ENCODE measurements around the gene PCDHB16.
"Not testable (repeated sequence)": the region's sequence is repeated elsewhere in the genome, so short reads cannot be mapped to it uniquely, and the experiment has no call there.

PCDHB16 gene

GRCh38 chr5:141199359-141200235, 17.4 kb downstream of the PCDHB16 start, which contains the start of gene PCDHB11:
TSS of gene PCDHB11 (plus strand) at chr5:141199627. CDS start at chr5:141199775, 148 bp downstream.
- no peak within 1 kb of the TSS for H3K4me3 ChIP-seq (ENCODE audit: low read depth, low read length)
- no peak for DNase-seq (ENCODE audit: low read depth)
- in situ Hi-C loops (cut with HindIII; ENCODE audit: low sequenced_read_pairs) = no loop called here
- no peak for TF ChIP-seq CTCF (IDR thresholded peaks at IDR 0.05; ENCODE audit: low read depth, low read length, missing control alignments)

- H3K4me3 ChIP-seq (ENCODE audit: low read depth, low read length); in situ Hi-C loops (cut with HindIII; ENCODE audit: low sequenced_read_pairs); DNase-seq (ENCODE audit: low read depth): not testable (repeated sequence)
Observed at GRCh38 chr5:141201126-141201525, 18.9 kb downstream of the PCDHB16 start.

- H3K4me3 ChIP-seq (ENCODE audit: low read depth, low read length); DNase-seq (ENCODE audit: low read depth); in situ Hi-C loops (cut with HindIII; ENCODE audit: low sequenced_read_pairs): not testable (repeated sequence)
Observed at GRCh38 chr5:141201646-141202045, 19.5 kb downstream of the PCDHB16 start.

GRCh38 chr5:141208478-141208877, 26.3 kb downstream of the PCDHB16 start, which contains the start of gene PCDHB12:
TSS of gene PCDHB12 (plus strand) at chr5:141208719. CDS start at chr5:141208908, 189 bp downstream.
- TF ChIP-seq CTCF (IDR thresholded peaks at IDR 0.05; ENCODE audit: low read depth, low read length, missing control alignments) = no peak
- DNase-seq (ENCODE audit: low read depth) = no peak
- in situ Hi-C loops (cut with HindIII; ENCODE audit: low sequenced_read_pairs) = no loop called here
- no peak within 1 kb of the TSS for H3K4me3 ChIP-seq (ENCODE audit: low read depth, low read length)

GRCh38 chr5:141210281-141210680, 28.1 kb downstream of the PCDHB16 start:
- DNase-seq (ENCODE audit: low read depth); in situ Hi-C loops (cut with HindIII; ENCODE audit: low sequenced_read_pairs); H3K4me3 ChIP-seq (ENCODE audit: low read depth, low read length): not testable (repeated sequence)

GRCh38 chr5:141210849-141211248, 28.7 kb downstream of the PCDHB16 start:
- DNase-seq (ENCODE audit: low read depth); in situ Hi-C loops (cut with HindIII; ENCODE audit: low sequenced_read_pairs); H3K4me3 ChIP-seq (ENCODE audit: low read depth, low read length): not testable (repeated sequence)

- in situ Hi-C loops (cut with HindIII; ENCODE audit: low sequenced_read_pairs); DNase-seq (ENCODE audit: low read depth); H3K4me3 ChIP-seq (ENCODE audit: low read depth, low read length): not testable (repeated sequence)
Observed at GRCh38 chr5:141213656-141214339, 31.6 kb downstream of the PCDHB16 start, which contains the start of gene PCDHB13. TSS of gene PCDHB13 (plus strand) at chr5:141213919. CDS start at chr5:141214124, 205 bp downstream.

- H3K4me3 ChIP-seq (ENCODE audit: low read depth, low read length); in situ Hi-C loops (cut with HindIII; ENCODE audit: low sequenced_read_pairs): not testable (repeated sequence)
Observed at GRCh38 chr5:141214583-141214982, 32.4 kb downstream of the PCDHB16 start.

GRCh38 chr5:141215504-141215903, 33.3 kb downstream of the PCDHB16 start:
- DNase-seq (ENCODE audit: low read depth); H3K4me3 ChIP-seq (ENCODE audit: low read depth, low read length); in situ Hi-C loops (cut with HindIII; ENCODE audit: low sequenced_read_pairs): not testable (repeated sequence)

More at GRCh38 chr5:141214583-141214982, 32.4 kb downstream of the PCDHB16 start:
- not testable (repeated sequence) for DNase-seq (ENCODE audit: low read depth)

- in situ Hi-C loops (cut with HindIII; ENCODE audit: low sequenced_read_pairs); DNase-seq (ENCODE audit: low read depth); H3K4me3 ChIP-seq (ENCODE audit: low read depth, low read length): not testable (repeated sequence)
Observed at GRCh38 chr5:141216035-141216434, 33.8 kb downstream of the PCDHB16 start.

Data from astrocyte of the cerebellum (primary cell).